Endodermal cell (in vitro differentiated cells): ENCODE results near the gene HDAC4. TPM values are rescaled to one million over a fixed set of nuclear protein-coding genes. Genes with fewer than 3 reads are reported as not detected.

ENCODE experiments used
- DNase-seq: peaks from one replicate; pipeline ENCODE4 v3.0.0-alpha.2; 2017
- H3K27ac ChIP-seq: 2 replicates; pipeline ENCODE4 v1.5.1; 2013; ENCODE audit warnings: mild to moderate bottlenecking, low read depth, low read length, moderate library complexity
- H3K27me3 ChIP-seq: 2 replicates; pipeline ENCODE4 v1.6.1; 2013; ENCODE audit warnings: mild to moderate bottlenecking, low read length, moderate library complexity; ENCODE audit not compliant: insufficient read depth, control insufficient read depth, poor library complexity, severe bottlenecking
- H3K36me3 ChIP-seq: 2 replicates; pipeline ENCODE4 v1.7.0; 2013; ENCODE audit warnings: mild to moderate bottlenecking, low read length, moderate library complexity; ENCODE audit not compliant: control insufficient read depth, insufficient read depth
- H3K4me1 ChIP-seq: one replicate; pipeline ENCODE4 v1.7.0; 2013; ENCODE audit warnings: low read length; ENCODE audit not compliant: control insufficient read depth, insufficient read depth
- H3K4me3 ChIP-seq: 2 replicates; pipeline ENCODE4 v1.5.1; 2013; ENCODE audit warnings: mild to moderate bottlenecking, low read length, moderate library complexity
- H3K9ac ChIP-seq: 2 replicates; pipeline ENCODE4 v1.6.1; 2013; ENCODE audit warnings: mild to moderate bottlenecking, low read length, moderate library complexity; ENCODE audit not compliant: poor library complexity, severe bottlenecking; ENCODE audit errors: extremely low read depth
- H3K9me3 ChIP-seq: 2 replicates; pipeline ENCODE4 v1.6.1; 2013; ENCODE audit warnings: mild to moderate bottlenecking, low read length, moderate library complexity; ENCODE audit not compliant: control insufficient read depth
- H3K27ac Mint-ChIP-seq: 2 replicates; pipeline ENCODE4 v1.8.0; 2020; ENCODE audit warnings: mixed read lengths
- H3K27me3 Mint-ChIP-seq: 2 replicates; pipeline ENCODE4 v1.8.0; 2021; ENCODE audit warnings: mild to moderate bottlenecking, mixed read lengths; ENCODE audit not compliant: insufficient read depth
- H3K36me3 Mint-ChIP-seq: 2 replicates; pipeline ENCODE4 v1.8.0; 2020; ENCODE audit warnings: low read depth, mixed read lengths
- H3K4me1 Mint-ChIP-seq: 2 replicates; pipeline ENCODE4 v1.8.0; 2020; ENCODE audit warnings: mixed read lengths
- H3K4me3 Mint-ChIP-seq: 2 replicates; pipeline ENCODE4 v1.8.0; 2020; ENCODE audit warnings: mild to moderate bottlenecking, moderate library complexity, mixed read lengths
- H3K9me3 Mint-ChIP-seq: 2 replicates; pipeline ENCODE4 v1.8.0; 2020; ENCODE audit warnings: mild to moderate bottlenecking, mixed read lengths
- CTCF ChIP-seq: fragments of 200-600 bp; sonication (generic); conservative IDR thresholded peaks from 2 replicates; pipeline ENCODE4 v1.5.0; 2021; ENCODE audit warnings: antibody characterized with exemption, mild to moderate bottlenecking
- WGBS, 2 experiments: methylation state at CpG; one replicate each; pipeline versions ENCODE4 v1.1.5 to v1.1.7; 2013; ENCODE audit warnings: missing lambda C conversion rate in 2 of 2, mixed read lengths in 1 of 2; ENCODE audit not compliant: insufficient coverage in 1 of 2, insufficient read length in 1 of 2; 5-methylcytosine and 5-hydroxymethylcytosine counted together
- total RNA-seq, 2 donors: library from RNA; stranded (reverse); fragmentation: NEBNext Ultra II Directional in 1 of 2; extraction: Animal tissue kit (Norgen Biotek cat#: 25700) in 1 of 2; gene quantifications; 2 replicates in 1 of 2; 3 replicates in 1 of 2; pipeline ENCODE4 v1.2.1, GENCODE V29; 2021

The HDAC4 gene
- total RNA-seq, 2 donors from 2014 or later: 45.7 to 51.2 TPM

- no peak for TF ChIP-seq CTCF
- WGBS, 2 experiments: 94% methylated on average over 14 to 25 of the region's 25 CpGs
- Histone ChIP-seq H3K4me1 (peaks cover 3% of the 10 kb centered on the region), H3K27me3 (no peaks in the 10 kb centered on the region), H3K4me3 (no peak overlapping the region), H3K9me3 (no peaks in the 10 kb centered on the region), H3K27ac (no peak overlapping the region), H3K9ac (no peak overlapping the region), H3K36me3 (no peaks in the 10 kb centered on the region)
- no peak for DNase-seq
- Mint-ChIP-seq H3K9me3 (no peaks in the 10 kb centered on the region), H3K27me3 (no peaks in the 10 kb centered on the region), H3K4me3 (no peak overlapping the region), H3K27ac (peak overlapping the region; percentile 50), H3K4me1 (no peaks in the 10 kb centered on the region), H3K36me3 (peaks cover 2% of the 10 kb centered on the region)
Observed at GRCh38 chr2:239116456-239117246, 284.2 kb downstream of the HDAC4 start.

- Histone ChIP-seq H3K9me3 (no peaks in the 10 kb centered on the region), H3K36me3 (no peaks in the 10 kb centered on the region), H3K9ac (no peak overlapping the region), H3K27ac (no peak overlapping the region), H3K27me3 (no peaks in the 10 kb centered on the region), H3K4me1 (peaks cover 3% of the 10 kb centered on the region), H3K4me3 (no peak overlapping the region)
- Mint-ChIP-seq H3K27me3 (no peaks in the 10 kb centered on the region), H3K9me3 (no peaks in the 10 kb centered on the region), H3K36me3 (peaks cover 2% of the 10 kb centered on the region), H3K4me3 (no peak overlapping the region), H3K27ac (no peak overlapping the region), H3K4me1 (no peaks in the 10 kb centered on the region)
- no peak for TF ChIP-seq CTCF
- no peak for DNase-seq
- 87 to 97% methylated on average over 6 to 9 of the region's 9 CpGs for WGBS, 2 experiments
Observed at GRCh38 chr2:239115616-239116015, 285.2 kb downstream of the HDAC4 start.

- Mint-ChIP-seq H3K9me3 (no peaks in the 10 kb centered on the region), H3K4me1 (no peaks in the 10 kb centered on the region), H3K27me3 (no peaks in the 10 kb centered on the region), H3K27ac (no peak overlapping the region), H3K36me3 (peaks cover 10% of the 10 kb centered on the region), H3K4me3 (no peak overlapping the region)
- no peak overlapping the region for H3K9ac ChIP-seq
- no peak overlapping the region for H3K27ac ChIP-seq
- 95 to 98% methylated on average over 17 to 25 of the region's 25 CpGs for WGBS, 2 experiments
- no peak for DNase-seq
- no peak overlapping the region for H3K4me3 ChIP-seq
- H3K27me3 ChIP-seq: no peaks in the 10 kb centered on the region
- peaks cover 3% of the 10 kb centered on the region for H3K4me1 ChIP-seq
- H3K9me3 ChIP-seq: no peaks in the 10 kb centered on the region
- H3K36me3 ChIP-seq: peaks cover 8% of the 10 kb centered on the region
- TF ChIP-seq CTCF: peak; percentile 33
Observed at GRCh38 chr2:239114616-239115265, 286.1 kb downstream of the HDAC4 start.
